GM23248 (cell line): Measurements from ENCODE around the gene LRRC45.

Experiments used
- EZH2 ChIP-seq: fragments of 200-600 bp; sonication (generic); IDR thresholded peaks from 2 replicates; pipeline ENCODE4 v1.6.1; 2018; ENCODE audit warnings: antibody characterized with exemption, mild to moderate bottlenecking; ENCODE audit not compliant: insufficient read depth, poor library complexity, severe bottlenecking
- EZH2phosphoT487 ChIP-seq: fragments of 200-600 bp; sonication (generic); IDR thresholded peaks from 2 replicates; pipeline ENCODE4 v1.6.1; 2018; ENCODE audit warnings: antibody characterized with exemption, moderate library complexity, mild to moderate bottlenecking, low read depth; ENCODE audit not compliant: insufficient read depth

DNA sequence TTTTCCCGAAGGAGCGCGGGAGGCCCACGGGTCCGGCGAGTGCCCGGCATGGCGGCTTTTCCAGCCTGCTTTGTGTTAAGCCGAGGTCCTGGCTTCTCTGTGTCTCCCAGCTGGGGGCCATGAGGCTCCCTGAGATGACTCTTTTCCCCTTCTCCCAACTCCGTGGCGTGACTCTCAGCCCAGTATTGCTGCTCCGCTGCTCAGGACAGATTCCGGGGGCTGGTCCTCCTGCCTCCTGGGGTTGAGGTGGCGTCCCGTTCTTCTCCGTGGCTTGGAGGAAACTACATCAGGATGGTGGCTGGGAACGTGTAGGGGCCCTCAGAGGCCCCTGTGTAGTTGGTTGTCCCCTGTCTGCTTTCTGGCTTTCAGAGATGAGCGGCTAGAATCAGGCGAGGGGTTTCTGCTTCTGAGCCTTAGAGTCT, 29.5 kb downstream of the LRRC45 start:
- no peak for TF ChIP-seq EZH2phosphoT487
- TF ChIP-seq EZH2, result no peak
